ENCODE data around the gene SCAMP4.

DNA sequence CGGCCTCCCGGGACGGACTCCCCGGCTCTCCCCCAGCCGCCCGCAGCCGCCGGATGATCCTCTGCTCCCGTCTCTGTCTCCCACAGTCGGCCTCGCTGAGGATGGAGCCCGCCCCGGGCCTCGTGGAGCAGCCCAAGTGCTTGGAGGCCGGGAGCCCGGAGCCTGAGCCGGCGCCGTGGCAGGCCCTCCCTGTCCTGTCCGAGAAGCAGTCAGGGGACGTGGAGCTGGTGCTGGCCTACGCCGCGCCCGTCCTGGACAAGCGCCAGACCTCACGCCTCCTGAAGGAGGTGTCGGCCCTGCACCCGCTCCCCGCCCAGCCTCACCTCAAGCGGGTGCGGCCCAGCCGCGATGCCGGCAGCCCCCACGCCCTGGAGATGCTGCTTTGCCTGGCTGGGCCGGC lies 6.8 kb downstream of the SCAMP4 start:
- TF ChIP-seq, protein P1, sequence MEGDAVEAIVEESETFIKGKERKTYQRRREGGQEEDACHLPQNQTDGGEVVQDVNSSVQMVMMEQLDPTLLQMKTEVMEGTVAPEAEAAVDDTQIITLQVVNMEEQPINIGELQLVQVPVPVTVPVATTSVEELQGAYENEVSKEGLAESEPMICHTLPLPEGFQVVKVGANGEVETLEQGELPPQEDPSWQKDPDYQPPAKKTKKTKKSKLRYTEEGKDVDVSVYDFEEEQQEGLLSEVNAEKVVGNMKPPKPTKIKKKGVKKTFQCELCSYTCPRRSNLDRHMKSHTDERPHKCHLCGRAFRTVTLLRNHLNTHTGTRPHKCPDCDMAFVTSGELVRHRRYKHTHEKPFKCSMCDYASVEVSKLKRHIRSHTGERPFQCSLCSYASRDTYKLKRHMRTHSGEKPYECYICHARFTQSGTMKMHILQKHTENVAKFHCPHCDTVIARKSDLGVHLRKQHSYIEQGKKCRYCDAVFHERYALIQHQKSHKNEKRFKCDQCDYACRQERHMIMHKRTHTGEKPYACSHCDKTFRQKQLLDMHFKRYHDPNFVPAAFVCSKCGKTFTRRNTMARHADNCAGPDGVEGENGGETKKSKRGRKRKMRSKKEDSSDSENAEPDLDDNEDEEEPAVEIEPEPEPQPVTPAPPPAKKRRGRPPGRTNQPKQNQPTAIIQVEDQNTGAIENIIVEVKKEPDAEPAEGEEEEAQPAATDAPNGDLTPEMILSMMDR (IDR thresholded peaks at IDR 0.05; ENCODE audit: low read depth, low read length) = no peak
- TF ChIP-seq EZH2phosphoT487 (IDR thresholded peaks at IDR 0.05; ENCODE audit: low read depth) = no peak

Data from OCI-LY3 (cell line).